C4-2B (cell line): Measurements from ENCODE around the gene GPATCH4.

Experiments used
- H3K27ac ChIP-seq: fragments of 450-650 bp; 2 replicates; pipeline ENCODE4 v1.5.1; 2017
- CTCF ChIP-seq: fragments of 450-650 bp; conservative IDR thresholded peaks from 2 replicates; pipeline ENCODE4 v1.5.1; 2017; ENCODE audit warnings: mild to moderate bottlenecking
- ZFX ChIP-seq: fragments of 450-650 bp; IDR thresholded peaks from 2 replicates; pipeline ENCODE4 v1.6.1; 2017

The GPATCH4 gene

GRCh38 chr1:156582388-156583017 is 18.8 kb downstream of the GPATCH4 start:
- no peak for TF ChIP-seq CTCF
- no peak for TF ChIP-seq ZFX
- H3K27ac ChIP-seq = no peak overlapping the region

- TF ChIP-seq CTCF = no peak
- TF ChIP-seq ZFX = no peak
- no peak overlapping the region for H3K27ac ChIP-seq
Observed at GRCh38 chr1:156581661-156582387, 19.5 kb downstream of the GPATCH4 start.

GRCh38 chr1:156579472-156579871 is 21.8 kb downstream of the GPATCH4 start, which contains the start of gene TTC24:
TSS of gene TTC24 (plus strand) at chr1:156579723. CDS start at chr1:156581365, 1,642 bp downstream.
- no peak within 1 kb of the TSS for H3K27ac ChIP-seq
- TF ChIP-seq ZFX (no peak), CTCF (no peak)

GRCh38 chr1:156578055-156578454 is 23.2 kb downstream of the GPATCH4 start:
- no peak overlapping the region for H3K27ac ChIP-seq
- TF ChIP-seq CTCF (no peak), ZFX (no peak)

GRCh38 chr1:156577550-156577949 is 23.7 kb downstream of the GPATCH4 start:
- TF ChIP-seq ZFX (no peak), CTCF (no peak)
- H3K27ac ChIP-seq = no peak overlapping the region

- no peak for TF ChIP-seq CTCF
- TF ChIP-seq ZFX = no peak
- H3K27ac ChIP-seq = no peak overlapping the region
Observed at GRCh38 chr1:156574039-156574633, 27.1 kb downstream of the GPATCH4 start.

GRCh38 chr1:156572663-156573018 is 28.6 kb downstream of the GPATCH4 start:
- TF ChIP-seq CTCF (no peak), ZFX (no peak)
- peak overlapping the region; percentile 65; the same call in 1 of the 2 replicates for H3K27ac ChIP-seq
